ENCODE measurements around the gene PRRT4.

PRRT4 gene

DNA sequence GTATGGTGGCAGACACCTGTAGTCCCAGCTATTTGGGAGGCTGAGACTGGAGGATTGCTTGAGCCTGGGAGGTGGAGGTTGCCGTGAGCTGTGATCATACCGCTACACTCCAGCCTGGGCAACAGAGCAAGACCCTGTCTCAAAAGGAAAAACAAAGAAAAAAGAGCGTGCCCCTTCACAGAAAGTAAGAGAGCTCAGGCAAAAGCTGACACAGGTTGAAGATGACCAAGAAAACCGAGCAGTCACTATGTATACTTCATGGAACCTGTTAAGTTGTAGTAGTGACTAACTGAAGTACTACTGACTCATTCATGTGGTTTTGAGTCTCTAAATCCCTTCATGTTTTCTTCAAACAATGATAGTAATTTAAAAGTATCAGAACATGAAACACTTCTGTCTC, 1.2 kb upstream of the PRRT4 start:
- DNase-seq (ENCODE audit: low read depth): no peak
- H3K4me3 ChIP-seq (replicated peaks; ENCODE audit: low read depth, low read length): no peak overlapping the region
- TF ChIP-seq, protein P1, sequence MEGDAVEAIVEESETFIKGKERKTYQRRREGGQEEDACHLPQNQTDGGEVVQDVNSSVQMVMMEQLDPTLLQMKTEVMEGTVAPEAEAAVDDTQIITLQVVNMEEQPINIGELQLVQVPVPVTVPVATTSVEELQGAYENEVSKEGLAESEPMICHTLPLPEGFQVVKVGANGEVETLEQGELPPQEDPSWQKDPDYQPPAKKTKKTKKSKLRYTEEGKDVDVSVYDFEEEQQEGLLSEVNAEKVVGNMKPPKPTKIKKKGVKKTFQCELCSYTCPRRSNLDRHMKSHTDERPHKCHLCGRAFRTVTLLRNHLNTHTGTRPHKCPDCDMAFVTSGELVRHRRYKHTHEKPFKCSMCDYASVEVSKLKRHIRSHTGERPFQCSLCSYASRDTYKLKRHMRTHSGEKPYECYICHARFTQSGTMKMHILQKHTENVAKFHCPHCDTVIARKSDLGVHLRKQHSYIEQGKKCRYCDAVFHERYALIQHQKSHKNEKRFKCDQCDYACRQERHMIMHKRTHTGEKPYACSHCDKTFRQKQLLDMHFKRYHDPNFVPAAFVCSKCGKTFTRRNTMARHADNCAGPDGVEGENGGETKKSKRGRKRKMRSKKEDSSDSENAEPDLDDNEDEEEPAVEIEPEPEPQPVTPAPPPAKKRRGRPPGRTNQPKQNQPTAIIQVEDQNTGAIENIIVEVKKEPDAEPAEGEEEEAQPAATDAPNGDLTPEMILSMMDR (IDR thresholded peaks at IDR 0.05; ENCODE audit: low read length, missing control alignments): no peak

DNA sequence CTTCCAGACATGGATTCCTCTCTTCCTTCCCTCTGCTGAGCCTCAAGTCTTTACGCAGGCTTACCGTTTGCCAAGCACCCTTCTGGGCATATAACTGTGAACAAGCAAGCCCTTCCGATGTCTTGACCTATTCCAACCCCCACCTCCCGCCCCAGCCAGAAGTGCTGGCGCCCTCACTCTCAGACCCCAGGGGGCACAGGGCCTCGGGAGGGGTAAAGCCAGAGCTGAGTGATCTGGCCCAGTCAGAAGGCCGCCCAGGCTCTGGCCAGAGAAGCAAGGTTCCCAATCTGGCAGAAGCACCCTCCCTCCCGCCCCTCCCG, 1.2 kb downstream of the PRRT4 start:
- TF ChIP-seq, protein P1 (IDR thresholded peaks at IDR 0.05; ENCODE audit: low read length, missing control alignments): no peak
- H3K4me3 ChIP-seq (replicated peaks; ENCODE audit: low read depth, low read length): no peak overlapping the region
- no peak for DNase-seq (ENCODE audit: low read depth)

DNA sequence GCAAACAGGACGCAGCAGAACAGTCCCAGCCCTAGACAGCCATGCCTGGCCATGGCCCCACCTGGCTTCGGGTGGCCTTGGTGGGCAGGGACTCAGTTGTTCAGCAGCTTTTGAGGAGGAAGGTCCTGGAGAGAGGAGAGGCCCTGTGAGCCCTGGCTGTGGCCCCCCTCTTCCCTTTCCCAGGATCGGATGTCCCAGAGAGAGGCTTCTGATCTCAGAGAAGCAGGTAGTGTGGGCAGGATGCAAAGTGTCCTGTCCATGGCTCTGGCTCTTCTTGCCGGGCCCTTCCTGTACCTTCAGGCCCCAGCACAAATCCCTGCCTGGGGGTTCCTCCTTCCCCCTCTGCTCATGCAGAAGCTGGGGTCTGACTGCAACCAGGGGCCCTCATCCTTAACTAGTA, 1.6 kb downstream of the PRRT4 start:
- TF ChIP-seq, protein P1 (IDR thresholded peaks at IDR 0.05; ENCODE audit: low read length, missing control alignments): no peak
- H3K4me3 ChIP-seq (replicated peaks; ENCODE audit: low read depth, low read length): no peak overlapping the region
- no peak for DNase-seq (ENCODE audit: low read depth)

DNA sequence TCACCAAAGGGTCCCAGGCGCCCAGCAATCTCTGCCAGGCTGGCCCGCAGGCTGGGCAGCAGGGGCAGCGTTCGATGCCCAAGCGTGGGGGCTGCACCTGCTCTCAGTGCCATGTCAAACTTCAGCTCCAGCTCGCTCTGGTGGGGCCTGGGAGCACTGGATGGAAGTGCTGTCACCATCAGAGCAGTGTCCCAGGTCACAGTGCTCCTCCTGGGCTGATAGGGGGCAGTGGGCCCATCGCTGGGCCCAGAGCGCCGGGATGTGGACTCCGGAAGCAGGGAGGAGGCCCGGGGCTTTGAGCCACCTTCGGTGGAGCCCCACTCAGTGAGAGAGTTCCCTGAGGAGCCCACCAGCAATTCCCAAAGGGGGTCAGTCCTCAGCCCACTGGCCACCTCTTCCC, 2.2 kb downstream of the PRRT4 start:
- TF ChIP-seq, protein P1 (IDR thresholded peaks at IDR 0.05; ENCODE audit: low read length, missing control alignments): no peak
- no peak overlapping the region for H3K4me3 ChIP-seq (replicated peaks; ENCODE audit: low read depth, low read length)
- no peak for DNase-seq (ENCODE audit: low read depth)

DNA sequence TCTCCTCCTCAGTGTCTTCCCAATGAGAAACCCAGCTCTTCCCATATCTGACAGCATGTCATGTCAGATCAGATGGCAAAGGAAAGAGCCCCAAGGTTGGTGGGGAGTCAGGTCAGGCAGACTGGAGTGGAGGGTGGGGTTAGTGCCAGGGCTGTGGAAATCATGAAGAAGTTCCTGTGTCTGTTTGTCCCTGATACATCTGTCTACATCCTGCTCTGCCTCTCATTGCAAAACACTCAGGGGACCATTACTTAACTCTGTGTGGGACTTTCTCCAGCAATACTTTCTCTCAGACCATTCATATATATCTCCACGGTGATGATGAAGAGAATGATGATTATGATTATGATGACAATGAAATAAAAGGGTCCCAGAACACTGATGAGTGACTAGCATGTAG, 3.3 kb downstream of the PRRT4 start:
- DNase-seq (ENCODE audit: low read depth): no peak
- H3K4me3 ChIP-seq (replicated peaks; ENCODE audit: low read depth, low read length): no peak overlapping the region
- TF ChIP-seq, protein P1 (IDR thresholded peaks at IDR 0.05; ENCODE audit: low read length, missing control alignments): no peak

DNA sequence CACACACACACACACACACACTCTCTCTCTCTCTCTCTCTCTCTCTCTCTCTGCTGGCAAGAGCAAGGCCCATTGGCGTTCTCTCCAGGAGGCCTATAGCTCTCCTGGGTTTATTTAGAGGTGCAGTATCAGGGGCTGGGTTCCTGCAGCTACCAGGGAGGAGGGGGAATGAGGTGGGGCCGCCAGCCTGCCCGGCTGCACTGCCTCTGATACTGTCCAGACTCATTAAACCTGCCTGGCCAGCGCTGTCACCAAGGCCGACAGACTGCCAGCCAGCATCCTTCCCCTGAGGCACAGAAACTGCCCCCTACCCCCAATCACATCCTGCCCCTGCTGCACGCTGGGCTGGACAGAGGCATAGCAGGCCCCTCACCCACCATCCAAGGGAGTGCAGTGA, 4.3 kb downstream of the PRRT4 start:
- TF ChIP-seq, protein P1 (IDR thresholded peaks at IDR 0.05; ENCODE audit: low read length, missing control alignments): no peak

DNA sequence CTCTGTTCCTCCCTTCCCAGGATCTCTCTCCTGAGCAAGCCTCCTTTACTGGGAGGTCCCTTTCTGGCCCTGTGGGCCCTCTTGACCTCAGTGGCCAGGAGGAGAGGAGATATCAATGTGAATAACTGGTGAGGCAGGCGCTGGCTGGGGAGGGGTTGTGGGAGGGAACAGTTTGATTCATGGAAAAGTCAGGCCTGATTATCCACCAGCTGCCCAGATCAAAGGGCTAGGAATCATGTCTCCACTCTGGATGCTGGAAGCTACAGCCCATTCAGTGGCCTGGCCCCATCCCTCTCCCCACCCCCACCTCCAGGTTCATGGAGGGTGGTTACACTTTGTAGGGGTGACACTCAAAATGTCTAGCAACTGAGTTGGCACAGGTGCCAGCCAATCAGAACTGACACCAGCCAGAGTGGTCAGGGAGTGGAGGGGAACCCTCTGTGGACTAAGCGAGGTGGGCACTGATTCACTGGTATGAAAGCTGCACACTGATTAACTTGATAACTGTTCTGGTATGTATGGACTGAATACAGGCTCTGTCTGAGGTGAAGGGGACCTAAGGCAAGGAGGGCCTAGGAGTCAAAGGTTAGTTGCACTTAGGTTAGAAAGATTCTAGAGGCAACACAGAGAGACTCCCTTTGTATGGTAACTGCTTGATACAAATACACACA, 4.8 kb downstream of the PRRT4 start:
- DNase-seq (ENCODE audit: low read depth): no peak
- TF ChIP-seq, protein P1 (IDR thresholded peaks at IDR 0.05; ENCODE audit: low read length, missing control alignments): no peak
- H3K4me3 ChIP-seq (replicated peaks; ENCODE audit: low read depth, low read length): no peak overlapping the region

More for the DNA sequence above, 4.3 kb downstream of the PRRT4 start:
- H3K4me3 ChIP-seq (replicated peaks; ENCODE audit: low read depth, low read length): no peak overlapping the region
- no peak for DNase-seq (ENCODE audit: low read depth)
